GM15510 (cell line): ENCODE measurements around the gene SMG6.

ENCODE experiments used
- POLR2A ChIP-seq: IDR thresholded peaks from 3 replicates; pipeline ENCODE4 v1.6.1; 2011; ENCODE audit warnings: borderline replicate concordance; ENCODE audit not compliant: insufficient read length; ENCODE audit errors: extremely low read depth

The SMG6 gene

GRCh38 chr17:2146132-2146871 is 157.3 kb downstream of the SMG6 start:
- no peak for TF ChIP-seq POLR2A

- no peak for TF ChIP-seq POLR2A
These were observed 158.9 kb downstream of the SMG6 start for GRCh38 chr17:2144701-2145100.

- no peak for TF ChIP-seq POLR2A
These were observed 160.3 kb downstream of the SMG6 start for GRCh38 chr17:2143332-2143731.

GRCh38 chr17:2140683-2141082 is 162.9 kb downstream of the SMG6 start:
- TF ChIP-seq POLR2A = no peak

- no peak for TF ChIP-seq POLR2A
These were observed 164.8 kb downstream of the SMG6 start for GRCh38 chr17:2138761-2139160.

GRCh38 chr17:2138318-2138717 is 165.3 kb downstream of the SMG6 start:
- peak; percentile 37 for TF ChIP-seq POLR2A

- peak; percentile 14 for TF ChIP-seq POLR2A
These were observed 166.1 kb downstream of the SMG6 start for GRCh38 chr17:2137342-2138098.

- TF ChIP-seq POLR2A = no peak
These were observed 167.3 kb downstream of the SMG6 start for GRCh38 chr17:2136241-2136640.

GRCh38 chr17:2128011-2128410 is 175.6 kb downstream of the SMG6 start:
- TF ChIP-seq POLR2A = no peak

- TF ChIP-seq POLR2A = no peak
These were observed 178.5 kb downstream of the SMG6 start for GRCh38 chr17:2125013-2125535.

- no peak for TF ChIP-seq POLR2A
These were observed 179.2 kb downstream of the SMG6 start for GRCh38 chr17:2124391-2124790.

GRCh38 chr17:2123375-2124251 is 180.0 kb downstream of the SMG6 start:
- no peak for TF ChIP-seq POLR2A

- TF ChIP-seq POLR2A = no peak
These were observed 180.8 kb downstream of the SMG6 start for GRCh38 chr17:2122641-2123302.
